Measurements from ENCODE around the gene CCDC9B.

The CCDC9B gene

GRCh38 chr15:40307421-40308211 lies 33.1 kb downstream of the CCDC9B start, which contains the start of gene PLCB2:
Gene PLCB2 (minus strand): TSS chr15:40307935. CDS start chr15:40307672, 263 bp downstream.
- DNase-seq (ENCODE audit: low spot score): no peak

GRCh38 chr15:40306908-40307307 lies 33.8 kb downstream of the CCDC9B start:
- no peak for DNase-seq (ENCODE audit: low spot score)

GRCh38 chr15:40306371-40306770 lies 34.4 kb downstream of the CCDC9B start:
- DNase-seq (ENCODE audit: low spot score): no peak

GRCh38 chr15:40305281-40305680 lies 35.5 kb downstream of the CCDC9B start:
- no peak for DNase-seq (ENCODE audit: low spot score)

- DNase-seq (ENCODE audit: low spot score): no peak
Observed at GRCh38 chr15:40303576-40303975, 37.2 kb downstream of the CCDC9B start.

GRCh38 chr15:40302981-40303380 lies 37.8 kb downstream of the CCDC9B start:
- no peak for DNase-seq (ENCODE audit: low spot score)

GRCh38 chr15:40302288-40302886 lies 38.4 kb downstream of the CCDC9B start:
- no peak for DNase-seq (ENCODE audit: low spot score)

- no peak for DNase-seq (ENCODE audit: low spot score)
Observed at GRCh38 chr15:40301467-40302179, 39.1 kb downstream of the CCDC9B start.

GRCh38 chr15:40300771-40301170 lies 40.0 kb downstream of the CCDC9B start:
- no peak for DNase-seq (ENCODE audit: low spot score)

GRCh38 chr15:40300367-40300766 lies 40.4 kb downstream of the CCDC9B start:
- DNase-seq (ENCODE audit: low spot score): no peak

- DNase-seq (ENCODE audit: low spot score): no peak
Observed at GRCh38 chr15:40298216-40298935, 42.4 kb downstream of the CCDC9B start.

GRCh38 chr15:40297356-40297755 lies 43.4 kb downstream of the CCDC9B start:
- DNase-seq (ENCODE audit: low spot score): no peak

- no peak for DNase-seq (ENCODE audit: low spot score)
Observed at GRCh38 chr15:40296561-40297230, 44.0 kb downstream of the CCDC9B start.

GRCh38 chr15:40295877-40296560 lies 44.7 kb downstream of the CCDC9B start:
- no peak for DNase-seq (ENCODE audit: low spot score)

- no peak for DNase-seq (ENCODE audit: low spot score)
Observed at GRCh38 chr15:40295297-40295696, 45.4 kb downstream of the CCDC9B start.

- DNase-seq (ENCODE audit: low spot score): no peak
Observed at GRCh38 chr15:40293905-40294895, 46.5 kb downstream of the CCDC9B start.

GRCh38 chr15:40293006-40293405 lies 47.7 kb downstream of the CCDC9B start:
- DNase-seq (ENCODE audit: low spot score): no peak

GRCh38 chr15:40292246-40292645 lies 48.5 kb downstream of the CCDC9B start:
- no peak for DNase-seq (ENCODE audit: low spot score)

- DNase-seq (ENCODE audit: low spot score): peak; percentile 78
Observed at GRCh38 chr15:40290918-40291574, 49.7 kb downstream of the CCDC9B start.
